Osteocyte (in vitro differentiated cells): ENCODE results near the gene GPR162. TPM values are rescaled to one million over a fixed set of nuclear protein-coding genes. Genes with fewer than 3 reads are reported as not detected.

Source experiments
- DNase-seq: peaks from one replicate; pipeline ENCODE4 v3.0.0; 2021; ENCODE audit warnings: mixed read lengths; ENCODE audit not compliant: unreplicated experiment; ENCODE audit errors: extremely low spot score
- H3K27ac Mint-ChIP-seq: one replicate; pipeline ENCODE4 v1.8.0; 2021; ENCODE audit warnings: mild to moderate bottlenecking, mixed read lengths; ENCODE audit not compliant: unreplicated experiment
- H3K27me3 Mint-ChIP-seq: one replicate; pipeline ENCODE4 v1.8.0; 2021; ENCODE audit warnings: mixed read lengths; ENCODE audit not compliant: unreplicated experiment
- H3K36me3 Mint-ChIP-seq: one replicate; pipeline ENCODE4 v1.8.0; 2021; ENCODE audit warnings: mixed read lengths; ENCODE audit not compliant: unreplicated experiment
- H3K4me1 Mint-ChIP-seq: one replicate; pipeline ENCODE4 v1.8.0; 2021; ENCODE audit warnings: mixed read lengths; ENCODE audit not compliant: unreplicated experiment
- H3K4me3 Mint-ChIP-seq: one replicate; pipeline ENCODE4 v1.8.0; 2021; ENCODE audit warnings: mild to moderate bottlenecking, moderate library complexity, mixed read lengths; ENCODE audit not compliant: unreplicated experiment
- H3K9me3 Mint-ChIP-seq: one replicate; pipeline ENCODE4 v1.8.0; 2021; ENCODE audit warnings: mixed read lengths; ENCODE audit not compliant: unreplicated experiment
- CTCF ChIP-seq: fragments of 200-600 bp; sonication (generic); IDR thresholded peaks from 2 replicates; pipeline ENCODE4 v1.5.0; 2021; ENCODE audit warnings: antibody characterized with exemption, mild to moderate bottlenecking, moderate library complexity
- total RNA-seq: library from RNA; stranded (reverse); gene quantifications from 2 replicates; pipeline ENCODE4 v1.2.1, GENCODE V29; 2021

Gene GPR162
- total RNA-seq, 1 donor from 2014 or later, result 11.5 TPM

- Mint-ChIP-seq H3K36me3 (peaks cover 14% of the 10 kb centered on the region), H3K27ac (no peak overlapping the region), H3K9me3 (no peaks in the 10 kb centered on the region), H3K27me3 (no peaks in the 10 kb centered on the region), H3K4me1 (no peaks in the 10 kb centered on the region), H3K4me3 (no peak overlapping the region)
- no peak for DNase-seq
- TF ChIP-seq CTCF, result no peak
Measured at GRCh38 chr12:6840330-6840729, 18.7 kb downstream of the GPR162 start.

GRCh38 chr12:6840761-6841515 is 19.3 kb downstream of the GPR162 start, which contains the start of gene GNB3:
TSS of gene GNB3 (plus strand) at chr12:6840925. CDS start at chr12:6841288, 363 bp downstream.
- TF ChIP-seq CTCF, result no peak
- Mint-ChIP-seq H3K36me3 (peaks cover 14% of the 10 kb centered on the region), H3K4me3 (no peak within 1 kb of the TSS), H3K9me3 (no peaks in the 10 kb centered on the region), H3K27ac (no peak within 1 kb of the TSS), H3K4me1 (no peaks in the 10 kb centered on the region), H3K27me3 (no peaks in the 10 kb centered on the region)
- no peak for DNase-seq

- H3K36me3 Mint-ChIP-seq, result peaks cover 18% of the 10 kb centered on the region
- no peak overlapping the region for H3K4me3 Mint-ChIP-seq
- no peaks in the 10 kb centered on the region for H3K27me3 Mint-ChIP-seq
- TF ChIP-seq CTCF, result no peak
- no peak overlapping the region for H3K27ac Mint-ChIP-seq
- H3K9me3 Mint-ChIP-seq, result no peaks in the 10 kb centered on the region
- no peaks in the 10 kb centered on the region for H3K4me1 Mint-ChIP-seq
- DNase-seq, result no peak
Measured at GRCh38 chr12:6842075-6842474, 20.5 kb downstream of the GPR162 start.

GRCh38 chr12:6843118-6843902 is 21.7 kb downstream of the GPR162 start:
- H3K9me3 Mint-ChIP-seq, result no peaks in the 10 kb centered on the region
- no peak overlapping the region for H3K4me3 Mint-ChIP-seq
- no peaks in the 10 kb centered on the region for H3K27me3 Mint-ChIP-seq
- H3K4me1 Mint-ChIP-seq, result no peaks in the 10 kb centered on the region
- no peak overlapping the region for H3K27ac Mint-ChIP-seq
- H3K36me3 Mint-ChIP-seq, result peaks cover 24% of the 10 kb centered on the region
- DNase-seq, result no peak
- TF ChIP-seq CTCF, result no peak

GRCh38 chr12:6845395-6845794 is 23.8 kb downstream of the GPR162 start:
- Mint-ChIP-seq H3K36me3 (peaks cover 24% of the 10 kb centered on the region), H3K9me3 (no peaks in the 10 kb centered on the region), H3K27ac (no peak overlapping the region), H3K4me1 (peaks cover 9% of the 10 kb centered on the region), H3K27me3 (no peaks in the 10 kb centered on the region), H3K4me3 (no peak overlapping the region)
- no peak for TF ChIP-seq CTCF
- no peak for DNase-seq
